HPDE6-E6E7 (cell line): ENCODE measurements around the gene GRIP1.

Source experiments
- DNase-seq: peaks from one replicate; pipeline ENCODE4 v3.0.0; 2011; ENCODE audit warnings: missing footprints; ENCODE audit errors: extremely low spot score

The GRIP1 gene

DNA sequence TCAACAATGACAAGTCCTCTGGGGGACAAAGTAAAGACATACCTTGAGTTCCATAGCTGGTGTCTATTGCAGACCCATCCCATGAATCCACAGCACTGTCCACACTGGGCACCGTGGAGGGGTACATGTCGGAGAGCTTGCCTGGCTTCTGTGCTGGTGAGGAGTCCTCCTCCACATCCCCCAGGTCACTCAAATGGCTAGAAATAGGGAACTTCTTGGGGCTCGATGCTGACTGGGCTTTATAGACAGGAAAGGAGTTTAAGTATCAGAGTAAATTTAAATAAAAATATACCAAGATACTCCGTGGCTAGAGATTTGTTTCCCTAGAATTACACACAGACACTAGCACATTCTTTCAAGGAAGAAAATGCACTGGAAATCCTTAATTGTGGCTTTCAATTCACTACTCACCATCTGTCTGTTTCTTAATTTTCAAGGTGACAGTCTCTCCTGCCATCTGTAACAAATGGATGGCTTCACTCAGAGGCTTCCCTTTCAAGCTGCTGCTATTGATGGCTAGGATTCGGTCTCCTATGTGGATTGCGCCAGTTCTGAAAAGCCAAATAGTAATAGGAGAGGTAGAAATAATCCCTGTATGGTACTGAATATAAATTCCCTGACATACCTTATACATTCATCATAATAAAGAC is 286.5 kb downstream of the GRIP1 start:
- no peak for DNase-seq

DNA sequence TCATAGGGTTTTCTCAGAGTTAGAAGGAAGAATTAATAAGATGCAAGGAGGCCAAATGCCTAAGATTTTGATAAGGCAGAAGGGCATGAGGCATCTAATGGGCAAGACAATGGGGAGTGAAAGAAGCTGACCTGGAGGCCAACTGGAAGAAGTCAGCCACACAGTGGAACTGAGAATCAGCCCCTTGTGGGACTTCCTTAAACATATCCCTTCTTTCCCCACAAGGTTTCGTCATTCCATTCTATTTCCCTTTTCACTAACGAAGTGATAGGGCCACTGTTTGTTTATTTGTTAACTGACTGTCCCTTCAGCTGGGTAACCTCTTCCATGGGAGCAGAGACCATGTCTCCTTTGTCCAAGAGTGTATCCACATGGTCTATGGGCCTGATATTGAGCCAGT is 290.4 kb downstream of the GRIP1 start:
- no peak for DNase-seq

DNA sequence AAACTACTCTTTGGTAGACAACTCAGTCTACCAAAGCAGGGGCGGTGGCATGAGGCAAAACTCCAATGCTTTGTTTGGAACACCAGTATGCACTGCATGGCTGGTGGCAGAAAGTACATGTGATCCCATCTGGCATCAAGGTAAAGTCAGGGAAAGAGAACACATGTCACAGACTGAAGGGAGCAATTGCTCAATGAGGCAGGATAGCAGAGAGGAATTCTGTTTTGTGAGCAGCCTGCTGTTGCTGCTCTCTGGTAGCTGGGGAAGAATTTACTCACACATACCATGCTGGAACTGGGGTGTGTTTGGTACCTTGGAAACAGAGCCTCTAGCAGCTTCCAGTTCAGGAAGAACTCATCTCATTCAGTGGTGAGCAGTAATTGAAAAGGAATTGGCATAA is 291.8 kb downstream of the GRIP1 start:
- DNase-seq: no peak

DNA sequence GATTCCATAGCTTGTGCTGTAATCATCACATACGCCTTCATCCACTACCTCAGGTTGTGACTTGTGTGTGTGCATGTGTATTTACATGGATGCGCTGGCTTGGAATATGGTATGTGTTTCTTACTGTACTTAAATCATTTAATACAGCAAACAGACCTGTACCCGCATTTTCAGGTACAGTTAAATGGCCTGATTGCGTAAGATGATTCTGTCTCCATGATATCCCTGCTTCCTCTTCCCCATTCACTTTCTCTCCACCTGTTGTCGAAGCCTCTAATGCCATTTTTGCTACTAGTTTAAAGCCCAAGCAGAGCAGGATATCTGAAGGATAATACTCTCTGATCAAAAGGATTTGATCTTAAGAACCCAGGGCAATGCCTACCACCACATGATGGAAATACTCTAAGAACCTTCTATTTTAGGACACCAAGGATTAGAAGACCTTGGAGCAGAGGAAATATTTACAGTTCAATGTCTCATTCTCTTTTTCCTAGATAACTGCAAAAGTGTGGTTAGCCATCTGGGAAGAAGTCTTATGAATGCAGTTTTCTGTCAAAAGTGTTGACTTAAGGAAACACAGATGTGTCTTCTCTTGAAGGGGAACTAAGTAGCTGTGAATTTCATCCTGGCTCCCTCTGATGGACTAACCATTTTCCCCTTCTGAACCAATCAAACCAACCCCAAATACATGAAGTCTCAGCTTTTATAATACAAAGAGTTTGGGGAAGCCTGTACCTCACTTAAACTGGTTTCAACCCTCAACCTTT is 297.9 kb downstream of the GRIP1 start:
- no peak for DNase-seq

DNA sequence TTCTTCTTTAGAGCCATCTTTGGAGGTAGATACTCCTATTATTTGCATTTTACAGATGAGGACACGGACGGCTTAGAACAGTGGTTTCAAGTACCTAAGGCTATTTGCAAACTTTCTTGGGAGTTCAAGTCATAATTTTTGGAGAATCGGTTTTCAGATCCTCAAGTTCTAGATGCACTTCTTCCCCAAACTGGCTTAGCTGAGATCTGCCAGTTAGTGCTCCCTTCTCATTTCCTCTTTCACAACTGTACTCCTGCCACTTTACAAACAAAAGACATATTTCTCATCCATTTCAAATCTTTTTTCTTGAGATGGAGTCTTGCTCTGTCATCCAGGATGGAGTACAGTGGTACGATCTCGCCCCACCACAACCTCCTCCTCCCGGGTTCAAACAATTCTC is 299.3 kb downstream of the GRIP1 start:
- DNase-seq: no peak

DNA sequence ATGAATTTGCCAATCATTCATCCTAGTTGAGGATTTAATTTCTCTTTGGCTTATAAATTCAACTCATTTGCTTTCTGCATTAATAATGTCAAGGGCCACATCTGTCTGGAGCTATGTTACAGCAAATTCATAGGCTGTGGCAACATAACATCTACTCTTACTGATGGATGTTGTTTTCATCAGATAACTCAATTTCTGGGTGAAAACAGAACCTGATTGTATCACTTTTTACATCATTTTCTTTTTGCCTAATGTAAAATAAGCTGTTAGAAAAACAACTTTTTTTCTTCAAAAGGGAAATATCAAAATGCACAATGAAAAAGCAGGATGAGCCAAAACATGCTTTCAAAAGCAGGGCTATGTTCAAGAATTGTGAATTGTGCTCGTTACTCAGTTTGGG is 303.3 kb downstream of the GRIP1 start:
- DNase-seq: no peak

DNA sequence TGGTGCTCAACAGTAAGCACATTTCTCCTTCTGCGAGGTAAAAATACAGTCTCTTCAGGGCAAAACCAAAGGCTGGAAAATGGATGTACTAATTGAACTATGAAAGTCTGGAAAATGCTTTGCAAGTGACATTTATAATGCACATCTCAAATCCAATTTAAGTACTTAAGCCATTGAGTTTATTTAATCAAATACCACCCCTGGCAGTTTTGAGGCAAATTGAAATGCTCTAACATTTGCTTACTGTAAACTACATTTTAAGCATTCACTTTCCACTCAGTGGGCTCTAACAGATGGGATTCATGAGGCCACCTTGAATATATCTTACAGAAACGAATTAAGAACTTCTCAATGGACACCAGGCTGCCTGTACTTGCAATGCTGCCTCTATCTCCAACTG is 306.9 kb downstream of the GRIP1 start:
- no peak for DNase-seq

DNA sequence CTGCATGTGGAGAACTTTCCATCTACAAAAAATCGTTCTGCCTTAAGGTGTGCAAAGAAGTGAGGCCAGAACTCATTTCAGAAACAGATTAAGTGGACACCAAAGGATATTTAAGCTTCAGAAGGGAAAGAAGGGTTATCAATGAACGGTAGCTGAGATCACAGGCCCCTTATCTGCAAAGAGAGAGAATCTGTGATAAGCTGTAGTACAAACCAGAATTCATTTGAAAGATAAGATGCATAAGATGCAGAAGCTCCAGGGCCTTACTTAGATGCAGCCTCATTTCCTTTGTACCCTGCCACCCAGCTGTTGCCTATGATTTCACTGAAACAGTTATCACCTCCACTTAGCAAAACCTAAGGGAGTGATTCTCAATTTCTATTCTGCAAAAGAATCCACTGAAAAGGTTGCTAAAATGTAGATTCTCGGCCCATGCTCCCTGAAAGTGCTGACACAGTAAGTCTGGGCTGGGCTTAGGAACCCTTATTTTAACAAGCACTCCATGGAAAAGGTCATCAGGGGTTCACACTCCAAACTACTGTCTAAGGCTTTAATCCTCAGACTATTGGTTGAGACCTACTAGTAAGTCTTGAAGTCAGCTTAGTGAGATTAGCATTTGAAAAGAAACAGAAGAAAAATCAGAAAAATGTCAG is 311.7 kb downstream of the GRIP1 start:
- DNase-seq: no peak

DNA sequence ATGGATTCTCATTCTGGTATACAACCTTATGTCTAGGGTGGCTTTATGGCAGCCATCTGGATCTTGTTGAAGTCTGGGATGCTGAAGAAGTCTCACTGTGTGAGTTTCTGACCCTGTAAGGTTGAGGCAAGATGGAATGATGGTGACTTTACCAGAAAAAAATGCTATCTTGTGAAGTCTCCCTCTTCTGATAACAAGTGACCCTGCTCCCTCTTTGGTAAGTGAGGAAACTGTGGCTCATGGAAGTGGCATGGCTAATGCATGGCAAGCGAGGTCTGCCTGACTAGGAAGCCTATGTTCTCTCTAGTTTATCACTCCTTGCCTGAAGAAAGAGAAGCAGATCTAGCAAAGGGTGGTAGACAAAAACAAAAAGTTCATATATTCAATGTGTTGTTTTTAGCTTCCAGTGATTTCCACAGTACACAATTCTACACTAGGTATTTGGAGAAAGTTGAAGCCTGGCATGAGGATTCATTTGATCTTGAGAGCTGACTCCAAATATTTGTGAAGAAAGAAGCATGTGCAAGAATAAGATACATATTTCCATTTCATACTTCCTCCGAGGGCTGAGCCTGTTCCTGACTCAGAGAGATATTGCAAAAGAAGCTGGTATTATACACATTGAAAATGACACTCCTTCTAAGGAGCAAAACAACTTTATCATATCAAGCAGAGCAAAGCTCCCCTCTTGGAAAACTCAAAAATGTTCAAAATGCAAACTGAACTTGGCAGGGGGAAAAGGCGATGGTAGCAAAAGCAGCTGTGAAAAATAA is 313.0 kb downstream of the GRIP1 start:
- DNase-seq: no peak

DNA sequence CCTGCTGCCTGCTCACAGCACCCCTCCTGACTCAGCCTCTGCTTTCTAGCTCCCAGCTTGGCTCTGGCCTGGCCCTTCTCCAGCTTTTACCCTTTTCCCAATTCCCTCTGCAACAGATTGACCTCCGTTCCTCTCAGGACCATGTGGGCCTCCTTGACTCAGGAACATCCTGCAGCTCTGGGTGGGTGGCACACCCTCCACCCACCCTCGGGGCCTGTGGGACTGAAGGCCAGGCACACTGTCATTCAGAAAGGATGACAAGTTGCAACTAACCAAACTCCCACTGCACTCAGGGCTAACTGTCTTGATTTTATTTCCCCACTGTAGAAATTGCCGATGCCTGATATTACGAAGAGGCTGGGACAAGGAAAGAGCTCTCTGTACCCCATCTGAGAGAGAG is 317.2 kb downstream of the GRIP1 start:
- no peak for DNase-seq

DNA sequence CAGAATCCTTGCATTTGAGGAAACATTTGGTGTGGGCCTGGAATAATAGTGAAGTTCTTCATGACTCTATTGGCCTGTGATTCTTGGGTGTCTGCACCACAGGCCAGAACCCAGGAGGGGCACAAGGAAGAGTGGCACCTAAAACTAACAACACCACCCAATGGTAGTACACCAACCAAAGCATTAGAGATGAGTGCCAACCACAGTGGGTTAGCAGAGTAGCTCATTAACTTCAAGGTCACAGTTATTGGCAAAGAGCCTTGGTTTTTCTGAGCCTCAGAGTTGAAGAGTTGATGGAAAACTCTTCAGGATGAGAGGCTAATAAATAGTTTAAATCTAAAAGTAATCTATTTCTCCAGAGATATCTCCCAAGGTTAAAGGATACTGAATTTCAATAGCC is 319.6 kb downstream of the GRIP1 start:
- DNase-seq: no peak

DNA sequence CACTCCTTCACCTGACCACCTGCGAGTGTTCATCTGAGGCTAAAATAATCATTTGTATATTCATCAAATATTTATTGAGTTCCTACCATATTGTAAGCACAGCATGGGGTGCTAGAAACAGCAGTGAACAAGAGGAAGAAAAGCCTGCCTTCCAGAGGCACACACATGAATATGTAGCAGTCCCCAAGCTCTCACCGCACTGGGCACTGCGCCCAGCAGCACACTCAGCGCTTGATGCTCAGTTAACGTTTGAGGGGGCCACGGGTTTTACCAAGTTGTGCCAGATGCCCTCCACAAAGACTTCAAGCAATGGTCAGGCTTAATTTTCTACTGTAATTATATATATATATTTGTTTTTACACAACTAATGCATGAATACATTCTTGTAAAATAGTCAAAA is 324.6 kb downstream of the GRIP1 start:
- DNase-seq: no peak

DNA sequence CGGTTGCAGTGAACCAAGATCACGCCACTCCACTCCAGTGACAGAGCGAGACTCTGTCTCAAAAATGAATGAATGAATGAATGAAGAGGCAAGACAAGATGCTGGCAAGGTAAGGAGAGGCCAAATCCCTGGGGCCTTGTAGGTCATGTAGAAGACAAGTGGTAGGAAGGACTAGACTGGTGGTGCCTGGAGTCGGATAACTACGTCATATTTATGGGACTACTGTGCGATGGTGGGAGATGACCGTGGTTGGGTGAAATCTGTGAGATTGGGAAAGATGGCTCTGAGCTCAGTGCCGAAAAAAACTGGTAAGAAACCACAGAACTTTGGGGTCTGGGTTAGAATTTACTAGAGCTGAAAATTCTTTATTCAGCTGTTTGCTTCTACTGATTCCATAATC is 326.0 kb downstream of the GRIP1 start:
- DNase-seq: no peak

DNA sequence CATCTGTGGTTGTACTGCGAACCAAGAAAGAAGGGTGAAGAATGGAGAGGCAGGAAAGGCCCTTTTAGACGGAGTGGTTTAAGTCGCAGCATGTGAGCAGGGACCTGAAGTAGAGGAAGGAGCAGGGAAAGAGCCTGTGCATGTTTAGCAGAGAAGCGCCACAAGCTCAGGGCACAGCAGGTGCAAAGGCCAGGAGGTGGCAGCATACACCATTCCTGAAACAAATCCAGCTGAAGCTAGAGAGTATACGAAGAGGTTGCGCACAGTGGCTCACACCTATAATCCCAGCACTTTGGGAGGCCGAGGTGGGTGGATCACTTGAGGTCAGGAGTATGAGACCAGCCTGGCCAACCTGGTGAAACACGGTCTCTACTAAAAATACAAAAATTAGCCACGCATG is 326.7 kb downstream of the GRIP1 start:
- DNase-seq: no peak

DNA sequence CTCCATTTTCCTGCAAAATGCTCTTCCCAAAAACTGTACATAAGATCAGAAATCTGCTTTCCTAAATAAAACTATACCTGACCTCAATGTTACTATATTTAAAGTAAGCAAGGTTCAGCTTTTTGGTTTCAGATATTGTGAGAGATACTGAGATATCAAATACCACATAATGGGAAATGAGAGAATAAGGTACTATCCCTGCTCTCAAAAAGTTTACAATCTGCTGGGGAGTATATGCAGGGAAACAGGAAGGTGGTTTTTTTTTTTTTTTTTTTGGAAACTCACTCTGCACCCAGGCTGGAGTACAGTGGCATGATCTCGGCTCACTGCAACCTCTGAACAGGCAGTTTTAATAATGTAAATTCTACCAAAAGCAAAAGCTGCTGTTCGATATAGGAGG is 327.6 kb downstream of the GRIP1 start:
- DNase-seq: no peak

DNA sequence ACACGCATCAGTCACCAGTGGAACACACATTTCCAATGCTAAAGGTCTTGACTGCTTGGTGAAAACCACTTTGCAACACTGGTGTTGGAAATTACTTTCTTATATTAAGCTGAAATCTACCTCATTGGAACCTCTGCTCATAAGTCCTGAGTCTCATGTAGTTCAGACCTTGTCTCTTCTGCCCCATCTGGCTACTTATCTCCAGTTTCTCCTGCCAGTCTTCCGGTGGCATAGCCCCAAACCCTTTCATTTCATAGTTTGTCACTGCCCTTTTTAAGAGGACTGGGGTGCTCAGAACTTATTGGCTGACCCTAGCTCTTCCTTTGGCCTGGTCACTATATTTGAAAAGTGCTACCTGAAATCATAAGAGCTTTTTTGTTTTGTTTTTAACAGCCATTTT is 332.9 kb downstream of the GRIP1 start:
- no peak for DNase-seq

DNA sequence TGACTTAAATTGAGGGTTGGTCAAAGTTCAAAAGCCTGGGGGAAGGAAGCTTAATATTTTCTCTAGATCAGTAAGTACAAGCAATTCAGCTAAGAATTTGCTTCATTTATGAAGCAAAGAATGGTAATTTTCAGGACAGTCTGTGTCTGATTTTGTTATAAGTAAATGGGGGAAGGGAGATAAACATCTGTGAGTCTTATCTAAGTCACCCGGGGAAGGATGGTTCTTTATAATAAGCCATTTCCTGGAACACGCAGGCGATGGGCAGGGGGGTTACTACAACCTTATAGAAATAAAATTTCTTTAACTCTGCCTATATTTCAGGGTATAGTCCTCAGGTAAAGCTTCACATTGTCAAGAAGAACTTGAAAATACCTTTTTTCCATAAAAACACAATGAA is 333.7 kb downstream of the GRIP1 start:
- DNase-seq: no peak

DNA sequence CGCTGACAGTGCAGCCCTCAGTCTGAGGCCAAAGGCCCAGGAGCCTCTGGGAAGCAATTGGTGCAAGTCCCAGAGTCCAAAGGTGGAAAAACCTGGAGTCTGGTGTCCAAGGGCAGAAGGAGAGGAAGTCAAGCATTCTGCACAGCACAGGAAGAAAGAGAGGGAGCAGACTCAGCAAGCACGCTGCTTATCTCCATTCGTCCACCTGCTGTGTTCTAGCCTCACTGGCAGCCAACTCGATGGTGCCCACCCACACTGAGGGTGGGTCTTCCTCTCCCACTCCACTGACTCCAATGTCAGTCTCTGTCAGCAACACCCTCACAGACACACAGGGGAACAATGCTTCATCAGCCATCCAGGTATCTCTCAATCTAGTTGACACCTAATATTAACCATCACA is 337.8 kb downstream of the GRIP1 start:
- no peak for DNase-seq

DNA sequence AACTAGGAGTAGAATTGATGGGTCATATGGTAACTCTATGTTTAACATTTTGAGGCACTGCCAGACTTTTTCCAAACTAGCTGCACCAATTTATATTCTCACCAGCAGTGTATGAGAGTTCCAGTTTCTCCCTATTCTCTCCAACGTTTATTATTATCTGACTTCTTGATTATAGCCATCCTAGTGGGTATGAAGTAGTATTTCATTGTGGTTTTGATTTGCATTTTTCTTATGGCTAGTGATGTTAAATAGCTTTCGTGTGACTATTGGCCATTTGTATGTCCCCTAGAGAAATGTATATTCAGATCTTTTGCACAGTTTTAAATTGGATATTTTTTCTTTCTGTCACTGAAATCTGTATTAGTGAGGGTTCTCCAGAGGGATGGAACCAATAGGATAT is 338.7 kb downstream of the GRIP1 start:
- no peak for DNase-seq

DNA sequence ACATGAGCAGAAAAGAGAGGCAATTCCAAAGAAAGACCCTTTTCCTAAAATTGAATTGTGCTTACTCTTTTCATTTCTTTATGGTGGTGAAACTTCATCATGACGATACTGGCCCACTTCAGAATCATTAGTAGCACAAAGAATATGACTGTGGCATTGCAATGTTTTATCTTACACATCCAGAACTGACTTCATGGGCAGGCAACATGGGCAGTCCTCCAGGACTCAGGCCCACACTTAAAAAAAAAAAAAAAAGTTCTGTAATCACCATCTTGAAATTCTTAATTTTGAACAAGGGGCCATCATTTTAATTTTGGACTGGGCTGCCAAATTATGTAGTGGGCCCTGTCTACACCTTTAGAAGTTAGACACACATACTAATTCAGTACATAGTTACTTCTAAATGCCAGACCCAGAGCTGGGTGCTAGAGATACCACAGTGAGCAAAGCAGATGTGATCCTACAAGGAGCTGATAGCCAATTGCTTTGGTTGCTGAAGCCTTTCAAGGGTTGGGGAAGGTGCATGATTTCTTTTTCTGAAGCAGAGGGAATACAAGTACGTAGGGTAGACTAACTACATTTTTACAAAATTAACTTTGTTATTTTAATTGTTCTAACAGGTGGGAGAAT is 341.4 kb downstream of the GRIP1 start:
- DNase-seq: no peak

DNA sequence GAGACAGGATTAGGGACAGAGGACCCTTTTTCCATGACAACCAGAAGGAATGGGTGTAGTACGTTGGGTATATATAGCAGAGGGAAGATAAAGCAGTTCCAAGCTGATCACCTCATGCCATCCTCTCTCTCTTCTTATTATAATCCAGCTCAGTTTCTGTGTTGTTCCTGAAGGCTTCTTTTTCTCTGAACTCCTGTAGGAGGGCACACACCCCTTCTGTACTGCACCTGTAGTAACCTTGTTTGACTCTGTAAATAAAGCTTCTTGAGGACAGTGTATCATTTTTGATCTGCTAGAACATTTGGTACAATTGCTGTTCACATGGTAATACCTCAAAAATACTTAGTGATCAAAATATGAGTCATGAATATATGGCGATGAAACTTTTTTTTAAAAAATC is 343.1 kb downstream of the GRIP1 start:
- no peak for DNase-seq

DNA sequence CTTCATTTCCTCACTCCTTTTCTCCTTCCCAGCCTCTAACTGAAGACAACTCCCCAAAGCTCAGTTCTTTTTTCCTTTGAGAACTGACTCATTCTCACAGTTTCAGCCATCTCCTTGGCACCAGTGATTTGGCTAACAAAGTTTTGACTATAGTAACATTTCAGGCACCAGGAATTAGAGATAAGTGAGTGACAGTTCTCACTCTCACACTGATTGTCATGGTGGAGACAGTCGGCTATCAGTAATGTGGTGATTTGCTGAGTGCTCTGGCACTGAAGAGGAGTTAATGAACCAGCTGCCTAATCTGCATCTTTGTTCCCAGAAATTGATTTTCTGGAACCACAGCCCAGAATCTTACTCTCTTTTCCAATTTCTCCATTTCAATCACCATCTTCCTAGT is 347.1 kb downstream of the GRIP1 start:
- no peak for DNase-seq
